GM12878 (cell line): ENCODE results near the gene SUPT7L. TPM values are rescaled to one million over a fixed set of nuclear protein-coding genes. Genes with fewer than 3 reads are reported as not detected.
"Not testable (repeated sequence)": the region's sequence is repeated elsewhere in the genome, so short reads cannot be mapped to it uniquely, and the experiment has no call there.

Source experiments
- ATAC-seq: fragments of 200-7000 bp; cut with Tn5 transposase; 3 replicates; pipeline ENCODE4 v1.9.1; 2020; ENCODE audit warnings: mild to moderate bottlenecking, moderate library complexity
- BruUV-seq: library from RNA; stranded (reverse); fragments of 400-500 nt; replicated peaks from 2 replicates; lab custom pipeline; 2021; lab: Mats Ljungman, UMichigan
- CTCF ChIA-PET: fragments of 300-600 bp; sonication (Branson Sonifier 250); formaldehyde crosslinking; extraction: SDS; loops from one replicate; lab custom pipeline; 2021; ENCODE audit warnings: inconsistent platforms; lab: Yijun Ruan, JAX
- POLR2A ChIA-PET: fragments of 350-600 bp; formaldehyde crosslinking; extraction: SDS; loops from one replicate; lab custom pipeline; 2021; ENCODE audit warnings: inconsistent platforms; lab: Charles Lee
- RAD21 ChIA-PET: fragments of 300-600 bp; sonication (Branson Sonifier 250); formaldehyde crosslinking; loops from one replicate; lab custom pipeline; 2023; ENCODE audit warnings: antibody characterized with exemption; ENCODE audit not compliant: unreplicated experiment; lab: Charles Lee
- SMC1A ChIA-PET: fragments of 300-600 bp; sonication (Branson Sonifier 250); formaldehyde crosslinking; loops from one replicate; lab custom pipeline; 2023; ENCODE audit not compliant: unreplicated experiment, uncharacterized antibody; lab: Charles Lee
- DNase-seq: peaks from one replicate; pipeline ENCODE4 v3.0.0-alpha.2; 2011; ENCODE audit warnings: low read depth, low spot score
- FAIRE-seq: peaks from 3 replicates; lab custom pipeline; 2011; peaks lifted over from hg19 to GRCh38; lab: Jason Lieb, UNC
- H2AFZ ChIP-seq: 2 replicates; pipeline ENCODE4 v1.6.0; 2011; ENCODE audit warnings: low read depth, low read length, control low read depth; ENCODE audit not compliant: control insufficient read depth
- H3K27ac ChIP-seq: 2 replicates; pipeline ENCODE4 v1.5.1; 2011; ENCODE audit warnings: control low read depth; ENCODE audit not compliant: control insufficient read depth, insufficient read depth
- H3K27me3 ChIP-seq, 2 experiments: replicated peaks in 1 of 2; 2 replicates each; pipeline versions ENCODE4 v1.6.0 to v1.6.1; 2011; ENCODE audit warnings: low read length in 1 of 2; ENCODE audit not compliant: control insufficient read depth in 2 of 2, insufficient read depth in 2 of 2
- H3K36me3 ChIP-seq, 2 experiments: 2 replicates each; pipeline ENCODE4 v1.5.1; 2011; ENCODE audit warnings: low read length in 1 of 2; ENCODE audit not compliant: control insufficient read depth in 2 of 2, insufficient read depth in 2 of 2
- H3K4me1 ChIP-seq: 2 replicates; pipeline ENCODE4 v1.6.1; 2011; ENCODE audit warnings: mild to moderate bottlenecking, low read length, moderate library complexity, mixed read lengths; ENCODE audit not compliant: control insufficient read depth, insufficient read depth
- H3K4me2 ChIP-seq: 2 replicates; pipeline ENCODE4 v1.6.0; 2011; ENCODE audit warnings: control low read depth; ENCODE audit not compliant: control insufficient read depth, insufficient read depth
- H3K4me3 ChIP-seq: fragments of 200-600 bp; sonication (generic); 2 replicates; pipeline ENCODE4 v1.5.1; 2016
- H3K79me2 ChIP-seq: 2 replicates; pipeline ENCODE4 v1.6.0; 2011; ENCODE audit warnings: low read length; ENCODE audit not compliant: control insufficient read depth, insufficient read depth
- H3K9ac ChIP-seq: 2 replicates; pipeline ENCODE4 v1.8.0; 2011; ENCODE audit warnings: low read length, control low read depth, mixed read lengths; ENCODE audit not compliant: control insufficient read depth, insufficient read depth
- H3K9me3 ChIP-seq: replicated peaks from 3 replicates; pipeline ENCODE4 v1.5.1; 2011; ENCODE audit warnings: mild to moderate bottlenecking, low read length; ENCODE audit not compliant: control insufficient read depth, insufficient read depth
- H4K20me1 ChIP-seq: 2 replicates; pipeline ENCODE4 v1.6.0; 2011; ENCODE audit not compliant: control insufficient read depth, insufficient read depth
- EGR1 ChIP-seq, 2 experiments: IDR thresholded peaks; 1 replicate in 1 of 2; 2 replicates in 1 of 2; pipeline ENCODE4 v1.6.1; 2011 to 2012; ENCODE audit warnings: low read depth in 2 of 2, low read length in 2 of 2, borderline replicate concordance in 1 of 2, mild to moderate bottlenecking in 1 of 2, moderate library complexity in 1 of 2
- KAT2A ChIP-seq: conservative IDR thresholded peaks from 2 replicates; pipeline ENCODE4 v1.6.1; 2011; ENCODE audit warnings: low read depth, low read length; ENCODE audit not compliant: control insufficient read depth
- KDM1A ChIP-seq: fragments of 200-600 bp; sonication (generic); IDR thresholded peaks from 2 replicates; pipeline ENCODE4 v1.6.1; 2016; ENCODE audit warnings: borderline replicate concordance
- MYB ChIP-seq: fragments of 150-350 bp; IDR thresholded peaks from 2 replicates; pipeline ENCODE4 v1.6.1; 2014; ENCODE audit warnings: mild to moderate bottlenecking, low read depth, low read length, borderline replicate concordance
- POLR2AphosphoS5 ChIP-seq: IDR thresholded peaks from 2 replicates; pipeline ENCODE4 v1.6.1; 2011; ENCODE audit warnings: mild to moderate bottlenecking, low read length, inconsistent platforms
- SMAD1 ChIP-seq: fragments of 450-650 bp; IDR thresholded peaks from 2 replicates; pipeline ENCODE4 v1.6.1; 2018; ENCODE audit warnings: mild to moderate bottlenecking, low read depth; ENCODE audit not compliant: partially characterized antibody
- SPI1 ChIP-seq: IDR thresholded peaks from 2 replicates; pipeline ENCODE4 v1.6.1; 2011; ENCODE audit warnings: low read depth, mild to moderate bottlenecking, low read length, moderate library complexity, borderline replicate concordance; ENCODE audit not compliant: insufficient read depth
- SREBF1 ChIP-seq: IDR thresholded peaks from 2 replicates; pipeline ENCODE4 v1.6.1; 2012; ENCODE audit warnings: mild to moderate bottlenecking, low read length
- WGBS: methylation state at CpG from one replicate; pipeline ENCODE4 v1.1.6; 2016; ENCODE audit warnings: low lambda C conversion rate; ENCODE audit not compliant: insufficient replicate concordance, insufficient coverage; ENCODE audit errors: missing lambda C conversion rate; 5-methylcytosine and 5-hydroxymethylcytosine counted together
- in situ Hi-C: fragments of 300-500 bp; cut with MboI; formaldehyde crosslinking; loops from 9 replicates; pipeline ENCODE4 v1.14.3; 2018; ENCODE audit warnings: mixed read lengths
- intact Hi-C: fragments of 100-400 bp; cut with micrococcal nuclease; formaldehyde crosslinking; loops from one replicate; pipeline ENCODE4 v1.14.2; 2022; ENCODE audit not compliant: unreplicated experiment
- polyA plus RNA-seq, 11 experiments: library from polyadenylated mRNA; depleted of rRNA in 4 of 11; unstranded in 6 of 11; stranded (reverse) in 5 of 11; fragments of >200 nt; fragmentation: Nextera tagmentation in 4 of 11; fragmentation: Illumina TruSeq in 1 of 11; extraction: Ambion mirVana in 4 of 11; extraction: Trizol in 1 of 11; gene quantifications; 1 replicate in 1 of 11; 2 replicates in 10 of 11; pipeline versions ENCODE4 v1.2.1 to v1.2.3, GENCODE V29; 2011 to 2016; ENCODE audit warnings: inconsistent platforms in 2 of 11, missing spikeins in 2 of 11, low read depth in 1 of 11
- total RNA-seq, 4 experiments: library from RNA; depleted of rRNA in 3 of 4; stranded (reverse); fragments of >200 nt in 3 of 4; fragmentation: Illumina TruSeq in 1 of 4; extraction: Trizol in 1 of 4; gene quantifications; 2 replicates each; pipeline versions ENCODE4 v1.2.1 to v1.2.3, GENCODE V29; 2013 to 2021
- TF ChIP-seq, protein P1 (sequence below): fragments of 450-650 bp; IDR thresholded peaks from 2 replicates; pipeline ENCODE4 v1.6.1; 2014; ENCODE audit warnings: mild to moderate bottlenecking
- TF ChIP-seq, protein P2 (sequence below): IDR thresholded peaks from 2 replicates; pipeline ENCODE4 v1.6.1; 2011; ENCODE audit warnings: low read depth, low read length, improper control_type of control experiment, borderline replicate concordance

SUPT7L gene
- total and polyA plus RNA-seq, 10 of the 15 experiments (the other 5 are each of a cell fraction or from before 2014, with no cell fraction given) = 10.2 to 43.7 (median 21.3) TPM

DNA sequence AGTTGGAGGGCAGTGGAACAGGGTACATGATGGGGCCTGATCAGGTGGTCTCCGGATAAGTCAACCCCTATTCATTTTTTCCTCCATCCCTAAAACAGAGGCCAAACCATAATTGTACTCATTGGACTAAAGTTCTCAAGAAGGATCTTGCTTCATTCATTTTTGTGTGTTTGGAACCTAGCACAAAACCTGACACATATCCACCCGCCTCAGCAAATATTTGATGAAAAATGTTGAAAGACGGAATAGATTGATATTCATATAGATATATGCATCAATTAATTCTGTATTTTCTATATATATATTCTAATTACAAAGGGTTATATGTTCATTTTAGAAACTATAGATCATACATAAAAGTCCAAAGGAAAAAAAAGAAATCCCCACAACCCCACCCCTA, 22.2 kb upstream of the SUPT7L start (continued):
- TF ChIP-seq KAT2A (no peak), SMAD1 (no peak), SREBF1 (no peak), MYB (no peak), SPI1 (no peak), POLR2AphosphoS5 (no peak), EGR1 (IDR thresholded peaks at IDR 0.05; ENCODE audit: borderline replicate concordance in 1 of 2, low read depth in 2 of 2, low read length in 2 of 2) (no peak), KDM1A (no peak)
- TF ChIP-seq, protein P1, sequence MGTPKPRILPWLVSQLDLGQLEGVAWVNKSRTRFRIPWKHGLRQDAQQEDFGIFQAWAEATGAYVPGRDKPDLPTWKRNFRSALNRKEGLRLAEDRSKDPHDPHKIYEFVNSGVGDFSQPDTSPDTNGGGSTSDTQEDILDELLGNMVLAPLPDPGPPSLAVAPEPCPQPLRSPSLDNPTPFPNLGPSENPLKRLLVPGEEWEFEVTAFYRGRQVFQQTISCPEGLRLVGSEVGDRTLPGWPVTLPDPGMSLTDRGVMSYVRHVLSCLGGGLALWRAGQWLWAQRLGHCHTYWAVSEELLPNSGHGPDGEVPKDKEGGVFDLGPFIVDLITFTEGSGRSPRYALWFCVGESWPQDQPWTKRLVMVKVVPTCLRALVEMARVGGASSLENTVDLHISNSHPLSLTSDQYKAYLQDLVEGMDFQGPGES = no peak
- TF ChIP-seq, protein P2, sequence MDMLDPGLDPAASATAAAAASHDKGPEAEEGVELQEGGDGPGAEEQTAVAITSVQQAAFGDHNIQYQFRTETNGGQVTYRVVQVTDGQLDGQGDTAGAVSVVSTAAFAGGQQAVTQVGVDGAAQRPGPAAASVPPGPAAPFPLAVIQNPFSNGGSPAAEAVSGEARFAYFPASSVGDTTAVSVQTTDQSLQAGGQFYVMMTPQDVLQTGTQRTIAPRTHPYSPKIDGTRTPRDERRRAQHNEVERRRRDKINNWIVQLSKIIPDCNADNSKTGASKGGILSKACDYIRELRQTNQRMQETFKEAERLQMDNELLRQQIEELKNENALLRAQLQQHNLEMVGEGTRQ = no peak

DNA sequence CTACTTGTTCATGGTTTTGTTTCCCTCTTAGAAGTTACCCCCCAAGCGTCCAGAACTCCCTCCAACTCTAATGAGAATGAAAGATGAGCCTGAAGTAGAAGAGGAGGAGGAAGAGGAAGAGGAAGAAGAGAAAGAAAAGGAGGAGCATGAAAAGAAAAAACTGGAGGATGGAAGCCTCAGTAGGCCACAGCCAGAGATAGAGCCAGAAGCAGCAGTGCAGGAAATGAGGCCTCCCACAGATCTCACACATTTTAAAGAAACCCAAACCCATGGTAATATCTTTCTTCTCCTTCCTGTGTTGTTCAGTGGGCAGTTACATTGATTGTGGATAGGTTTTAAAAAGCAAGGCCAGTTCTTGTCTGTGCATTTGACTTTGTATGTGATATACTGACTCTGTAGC, 21.6 kb upstream of the SUPT7L start:
- CTCF ChIA-PET = interaction anchor here (0.6 to 5.0 kb wide), 12 partner anchors 8 to 1966 kb away, joined by 3 to 79 read pairs (median 12); partner anchors contain the start of genes CCDC121, GPN1, SLC4A1AP and SUPT7L
- POLR2A ChIA-PET = interaction anchor here (0.6 kb wide), 1 partner anchor 368 kb away, joined by 4 read pairs; no protein-coding TSS in a partner anchor
- WGBS = 38% methylated on average over 1 of the region's 1 CpG
- H3K9ac ChIP-seq, H3K4me2 ChIP-seq, H3K4me1 ChIP-seq, in situ Hi-C loops, H3K4me3 ChIP-seq, H3K27me3 ChIP-seq, H3K27ac ChIP-seq, H3K79me2 ChIP-seq, H2AFZ ChIP-seq, ATAC-seq, H4K20me1 ChIP-seq, H3K9me3 ChIP-seq, FAIRE-seq, BruUV-seq, DNase-seq: not testable (repeated sequence)
- intact Hi-C loops = loop anchor here (10.0 kb wide), 1 partner anchor 280 kb away; the partner anchor contains the start of gene PPM1G
- RAD21 ChIA-PET = interaction anchor here (2.7 kb wide), 1 partner anchor 256 kb away, joined by 9 read pairs; the partner anchor contains the start of gene NRBP1
- H3K36me3 ChIP-seq = peaks cover 3 to 18% of the 10 kb centered on the region in 2 experiments
- SMC1A ChIA-PET = interaction anchor here (1.0 kb wide), 1 partner anchor 20 kb away, joined by 4 read pairs; no protein-coding TSS in a partner anchor
